Hepatocyte (in vitro differentiated cells): ENCODE measurements around the gene RUNX1. TPM values are rescaled to one million over a fixed set of nuclear protein-coding genes. Genes with fewer than 3 reads are reported as not detected.
A peak's percentile ranks its signal among the peaks of the same experiment; 100 is the strongest.

Experiments used
- DNase-seq: peaks from one replicate; pipeline ENCODE4 v3.0.0-alpha.2; 2016; ENCODE audit warnings: low spot score
- H2AFZ ChIP-seq: fragments of 200-600 bp; sonication (generic); 2 replicates; pipeline ENCODE4 v1.6.0; 2016; ENCODE audit warnings: antibody characterized with exemption, mild to moderate bottlenecking
- H3K27ac ChIP-seq: fragments of 200-600 bp; sonication (generic); 2 replicates; pipeline ENCODE4 v1.5.1; 2016; ENCODE audit warnings: mild to moderate bottlenecking
- H3K27me3 ChIP-seq: fragments of 200-600 bp; sonication (generic); 2 replicates; pipeline ENCODE4 v1.6.1; 2016
- H3K36me3 ChIP-seq: fragments of 200-600 bp; sonication (generic); replicated peaks from 2 replicates; pipeline ENCODE4 v1.5.1; 2016; ENCODE audit warnings: low read depth; ENCODE audit not compliant: insufficient read depth
- H3K4me1 ChIP-seq: fragments of 200-600 bp; sonication (generic); 2 replicates; pipeline ENCODE4 v1.5.1; 2016; ENCODE audit warnings: mild to moderate bottlenecking, moderate library complexity; ENCODE audit not compliant: insufficient read depth
- H3K4me2 ChIP-seq: fragments of 200-600 bp; sonication (generic); 2 replicates; pipeline ENCODE4 v1.6.0; 2016
- H3K4me3 ChIP-seq: fragments of 200-600 bp; sonication (generic); 2 replicates; pipeline ENCODE4 v1.5.1; 2016; ENCODE audit warnings: mild to moderate bottlenecking
- H3K79me2 ChIP-seq: fragments of 200-600 bp; sonication (generic); 2 replicates; pipeline ENCODE4 v1.6.0; 2017; ENCODE audit warnings: mild to moderate bottlenecking
- H3K9me2 ChIP-seq: fragments of 200-600 bp; sonication (generic); replicated peaks from 2 replicates; pipeline ENCODE4 v1.6.0; 2017; ENCODE audit warnings: mild to moderate bottlenecking; ENCODE audit not compliant: insufficient read depth
- H3K9me3 ChIP-seq: fragments of 200-600 bp; sonication (generic); 2 replicates; pipeline ENCODE4 v1.5.1; 2016; ENCODE audit warnings: low read depth, mild to moderate bottlenecking
- H4K20me1 ChIP-seq: fragments of 200-600 bp; sonication (generic); 2 replicates; pipeline ENCODE4 v1.6.0; 2016; ENCODE audit warnings: mild to moderate bottlenecking; ENCODE audit not compliant: insufficient read depth, poor library complexity, severe bottlenecking
- EZH2 ChIP-seq: fragments of 200-600 bp; sonication (generic); IDR thresholded peaks from 2 replicates; pipeline ENCODE4 v1.6.1; 2016; ENCODE audit warnings: antibody characterized with exemption, mild to moderate bottlenecking, borderline replicate concordance
- EZH2phosphoT487 ChIP-seq: fragments of 200-600 bp; sonication (generic); IDR thresholded peaks from one replicate; pipeline ENCODE4 v1.6.1; 2018; ENCODE audit warnings: antibody characterized with exemption, mild to moderate bottlenecking, low read depth, moderate library complexity; ENCODE audit not compliant: unreplicated experiment, severe bottlenecking
- WGBS: methylation state at CpG from one replicate; pipeline ENCODE4 v1.1.6; 2016; ENCODE audit warnings: low lambda C conversion rate; ENCODE audit errors: missing lambda C conversion rate; 5-methylcytosine and 5-hydroxymethylcytosine counted together
- polyA plus RNA-seq: library from polyadenylated mRNA; unstranded; fragments of >200 nt; fragmentation: Nextera tagmentation; extraction: Ambion mirVana; gene quantifications from 2 replicates; pipeline ENCODE4 v1.2.1, GENCODE V29; 2016
- total RNA-seq: library from RNA; depleted of rRNA; stranded (reverse); fragments of >200 nt; gene quantifications from 2 replicates; pipeline ENCODE4 v1.2.3, GENCODE V29; 2014
- TF ChIP-seq, protein P1 (sequence below): fragments of 200-600 bp; sonication (generic); IDR thresholded peaks from 2 replicates; pipeline ENCODE4 v1.5.1; 2016; ENCODE audit warnings: antibody characterized with exemption, mild to moderate bottlenecking; ENCODE audit not compliant: poor library complexity

Gene RUNX1
- total and polyA plus RNA-seq, 2 experiments from 2014 or later = 8.5 to 10.9 TPM

DNA sequence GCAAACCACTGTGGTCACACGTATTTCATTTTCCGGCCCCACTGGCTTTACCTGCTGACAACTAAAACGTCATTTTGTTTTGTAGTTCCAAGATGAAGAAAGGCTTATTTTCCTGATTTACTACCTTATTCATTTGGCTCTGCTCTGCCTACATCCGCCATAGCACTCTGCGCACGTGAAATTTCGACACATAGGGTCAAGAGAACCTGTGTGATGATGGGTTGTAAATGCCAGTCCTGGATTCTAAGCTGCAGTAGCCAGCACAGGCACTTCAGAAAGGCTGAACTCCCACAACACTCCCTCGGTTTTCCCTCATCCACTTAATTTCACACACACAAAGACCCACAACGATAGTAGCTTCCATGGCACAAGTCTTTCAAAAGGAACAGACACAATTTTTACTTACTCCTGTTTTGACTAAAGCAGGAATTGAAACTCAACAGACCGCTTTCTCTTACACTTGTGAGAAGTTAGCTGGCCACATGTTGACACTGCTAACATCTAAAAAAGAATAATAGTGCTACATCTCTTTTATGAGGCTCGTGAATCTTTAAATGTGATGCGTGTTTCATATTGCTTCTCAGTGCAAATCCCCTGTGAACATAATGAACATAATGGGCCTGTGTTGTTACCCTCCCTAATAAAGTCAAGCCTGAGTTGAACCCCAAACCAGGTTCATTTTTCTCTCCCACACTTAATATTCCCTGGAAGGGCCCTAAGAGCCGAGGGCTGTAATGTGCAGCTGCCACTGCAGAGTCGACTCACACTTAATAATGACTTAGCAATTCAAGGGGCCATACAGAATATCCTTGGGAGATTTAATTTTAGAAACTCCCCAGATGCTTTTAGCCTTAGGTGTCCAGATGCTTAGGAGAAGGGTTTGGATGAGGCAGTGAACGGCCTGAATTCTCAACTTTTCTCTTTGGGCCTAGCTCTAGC is 1.5 kb upstream of the RUNX1 start:
- Histone ChIP-seq H3K9me2 (no peaks in the 10 kb centered on the region), H4K20me1 (no peaks in the 10 kb centered on the region), H3K36me3 (no peaks in the 10 kb centered on the region), H3K79me2 (no peaks in the 10 kb centered on the region), H2AFZ (no peak overlapping the region), H3K9me3 (no peaks in the 10 kb centered on the region), H3K4me3 (no peak overlapping the region), H3K4me2 (no peak overlapping the region), H3K27me3 (no peaks in the 10 kb centered on the region), H3K27ac (no peak overlapping the region), H3K4me1 (peaks cover 30% of the 10 kb centered on the region)
- TF ChIP-seq EZH2phosphoT487 = no peak
- TF ChIP-seq EZH2 = no peak
- TF ChIP-seq, protein P1, sequence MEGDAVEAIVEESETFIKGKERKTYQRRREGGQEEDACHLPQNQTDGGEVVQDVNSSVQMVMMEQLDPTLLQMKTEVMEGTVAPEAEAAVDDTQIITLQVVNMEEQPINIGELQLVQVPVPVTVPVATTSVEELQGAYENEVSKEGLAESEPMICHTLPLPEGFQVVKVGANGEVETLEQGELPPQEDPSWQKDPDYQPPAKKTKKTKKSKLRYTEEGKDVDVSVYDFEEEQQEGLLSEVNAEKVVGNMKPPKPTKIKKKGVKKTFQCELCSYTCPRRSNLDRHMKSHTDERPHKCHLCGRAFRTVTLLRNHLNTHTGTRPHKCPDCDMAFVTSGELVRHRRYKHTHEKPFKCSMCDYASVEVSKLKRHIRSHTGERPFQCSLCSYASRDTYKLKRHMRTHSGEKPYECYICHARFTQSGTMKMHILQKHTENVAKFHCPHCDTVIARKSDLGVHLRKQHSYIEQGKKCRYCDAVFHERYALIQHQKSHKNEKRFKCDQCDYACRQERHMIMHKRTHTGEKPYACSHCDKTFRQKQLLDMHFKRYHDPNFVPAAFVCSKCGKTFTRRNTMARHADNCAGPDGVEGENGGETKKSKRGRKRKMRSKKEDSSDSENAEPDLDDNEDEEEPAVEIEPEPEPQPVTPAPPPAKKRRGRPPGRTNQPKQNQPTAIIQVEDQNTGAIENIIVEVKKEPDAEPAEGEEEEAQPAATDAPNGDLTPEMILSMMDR = no peak
- DNase-seq = no peak
- WGBS = 86% methylated on average over 15 of the region's 15 CpGs

DNA sequence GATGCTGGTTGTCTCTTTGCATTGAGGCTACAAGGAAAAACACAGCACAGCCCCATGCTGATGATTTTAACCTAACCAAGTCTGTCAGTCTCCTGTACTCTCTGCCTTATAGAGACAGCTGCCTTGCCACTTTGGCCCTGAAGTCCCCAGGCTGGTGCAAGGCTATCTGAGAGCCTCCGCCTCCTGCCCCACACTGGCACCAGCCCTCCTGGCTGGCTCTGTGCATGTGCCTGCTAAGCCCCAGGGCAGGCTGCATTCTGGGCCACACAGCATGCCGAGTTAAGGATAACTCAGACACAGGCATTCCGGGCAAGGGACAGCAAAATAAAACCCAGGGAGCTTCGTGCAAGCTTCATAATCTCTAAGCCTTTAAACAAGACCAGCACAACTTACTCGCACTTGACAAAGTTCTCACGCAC is 910 bp downstream of the RUNX1 start:
- peak; percentile 19 for DNase-seq
- Histone ChIP-seq H3K9me2 (no peaks in the 10 kb centered on the region), H3K27ac (peak overlapping the region; percentile 57), H3K9me3 (no peaks in the 10 kb centered on the region), H4K20me1 (no peaks in the 10 kb centered on the region), H3K79me2 (no peaks in the 10 kb centered on the region), H3K4me1 (peaks cover 25% of the 10 kb centered on the region), H3K27me3 (no peaks in the 10 kb centered on the region), H2AFZ (no peak overlapping the region), H3K4me3 (no peak overlapping the region), H3K36me3 (no peaks in the 10 kb centered on the region), H3K4me2 (peak overlapping the region; percentile 65)
- WGBS = 58% methylated on average over 6 of the region's 6 CpGs
- TF ChIP-seq EZH2phosphoT487 (no peak), EZH2 (no peak)
- TF ChIP-seq, protein P1 = no peak

DNA sequence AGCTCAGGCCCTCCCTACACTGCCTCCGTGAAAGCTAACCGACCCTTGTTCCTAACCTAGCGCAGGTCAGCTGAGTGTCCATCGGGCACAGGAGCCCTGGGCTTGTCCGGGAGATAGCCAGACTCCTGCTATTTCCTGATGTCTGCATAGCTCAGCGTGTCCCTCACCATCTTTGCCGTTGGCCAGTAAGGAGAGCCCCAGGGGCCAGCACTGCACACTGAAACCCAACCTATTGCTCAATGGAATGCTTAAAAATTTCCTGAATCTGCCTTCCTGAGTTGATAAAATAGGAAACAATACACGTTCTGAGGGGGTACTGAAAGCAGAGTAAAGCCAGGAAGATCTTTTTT is 2.2 kb downstream of the RUNX1 start:
- Histone ChIP-seq H2AFZ (peak overlapping the region; percentile 7), H3K4me3 (no peak overlapping the region), H3K9me2 (no peaks in the 10 kb centered on the region), H4K20me1 (no peaks in the 10 kb centered on the region), H3K79me2 (no peaks in the 10 kb centered on the region), H3K4me1 (peaks cover 24% of the 10 kb centered on the region), H3K4me2 (peak overlapping the region; percentile 65), H3K27me3 (no peaks in the 10 kb centered on the region), H3K9me3 (no peaks in the 10 kb centered on the region), H3K36me3 (no peaks in the 10 kb centered on the region), H3K27ac (peak overlapping the region; percentile 57)
- 47% methylated on average over 8 of the region's 8 CpGs for WGBS
- TF ChIP-seq EZH2 = no peak
- TF ChIP-seq EZH2phosphoT487 = no peak
- TF ChIP-seq, protein P1 = no peak
- DNase-seq = no peak
